Upper lobe of left lung (tissue), 6 donors: ENCODE results near the gene VPS41. TPM values are rescaled to one million over a fixed set of nuclear protein-coding genes. Genes with fewer than 3 reads are reported as not detected.

Experiments used
- ATAC-seq, 2 donors: fragments of 200-7000 bp; cut with Tn5 transposase; one replicate each; pipeline ENCODE4 v1.9.1; 2022; ENCODE audit warnings: mild to moderate bottlenecking in 2 of 2, moderate library complexity in 2 of 2; ENCODE audit not compliant: low FRiP score in 2 of 2
- DNase-seq, 2 donors: peaks; one replicate each; pipeline ENCODE4 v3.0.0-alpha.2; 2019 to 2020
- H3K27ac ChIP-seq, 4 donors: fragments of 200-600 bp; sonication (generic); one replicate each; pipeline ENCODE4 v1.5.1; 2016 to 2019
- H3K27me3 ChIP-seq, 4 donors: fragments of 200-600 bp; sonication (generic); one replicate each; pipeline ENCODE4 v1.5.1; 2017 to 2019
- H3K36me3 ChIP-seq, 4 donors: fragments of 200-600 bp; sonication (generic); one replicate each; pipeline ENCODE4 v1.5.1; 2016 to 2019
- H3K4me1 ChIP-seq, 4 donors: fragments of 200-600 bp; sonication (generic); one replicate each; pipeline ENCODE4 v1.5.1; 2018 to 2019
- H3K4me3 ChIP-seq, 4 donors: fragments of 200-600 bp; sonication (generic); one replicate each; pipeline ENCODE4 v1.5.1; 2017 to 2019; ENCODE audit warnings: mild to moderate bottlenecking in 2 of 4, moderate library complexity in 1 of 4
- H3K9me3 ChIP-seq, 4 donors: fragments of 200-600 bp; sonication (generic); one replicate each; pipeline ENCODE4 v1.5.1; 2018 to 2019
- CTCF ChIP-seq, 6 experiments: fragments of 450-650 bp in 4 of 6; fragments of 200-600 bp in 2 of 6; sonication (generic) in 2 of 6; IDR thresholded peaks; one replicate each; pipeline ENCODE4 v1.5.1; 2016 to 2019; ENCODE audit warnings: antibody characterized with exemption in 6 of 6
- EP300 ChIP-seq, 4 donors: sonication (generic); formaldehyde crosslinking; IDR thresholded peaks; one replicate each; pipeline ENCODE4 v1.5.1; 2017; ENCODE audit warnings: antibody characterized with exemption in 4 of 4, control low read depth in 2 of 4
- POLR2A ChIP-seq, 4 donors: fragments of 450-650 bp; IDR thresholded peaks; one replicate each; pipeline ENCODE4 v1.5.1; 2016 to 2017; ENCODE audit warnings: antibody characterized with exemption in 4 of 4, mild to moderate bottlenecking in 2 of 4
- POLR2AphosphoS5 ChIP-seq, 2 donors: sonication (generic); formaldehyde crosslinking; IDR thresholded peaks; one replicate each; pipeline ENCODE4 v1.5.1; 2017; ENCODE audit warnings: antibody characterized with exemption in 2 of 2
- WGBS, 2 donors: methylation state at CpG; one replicate each; pipeline ENCODE4 v1.1.5; 2017 to 2018; 5-methylcytosine and 5-hydroxymethylcytosine counted together
- total RNA-seq, 6 donors: library from RNA; depleted of rRNA in 4 of 6; stranded (reverse); fragments of >200 nt in 4 of 6; gene quantifications; one replicate each; pipeline versions ENCODE4 v1.1.0 to v1.2.1, GENCODE V29; 2016 to 2021
- donor health status: DM: no; HTN: no; CAD: no; lungs with moderate emphysema.
- donor health status: DM: no; HTN: yes; CAD: no; lungs with severe emphysema.

The VPS41 gene
- total RNA-seq, 6 donors from 2014 or later: 32.1 to 96.4 (median 48.4) TPM

DNA sequence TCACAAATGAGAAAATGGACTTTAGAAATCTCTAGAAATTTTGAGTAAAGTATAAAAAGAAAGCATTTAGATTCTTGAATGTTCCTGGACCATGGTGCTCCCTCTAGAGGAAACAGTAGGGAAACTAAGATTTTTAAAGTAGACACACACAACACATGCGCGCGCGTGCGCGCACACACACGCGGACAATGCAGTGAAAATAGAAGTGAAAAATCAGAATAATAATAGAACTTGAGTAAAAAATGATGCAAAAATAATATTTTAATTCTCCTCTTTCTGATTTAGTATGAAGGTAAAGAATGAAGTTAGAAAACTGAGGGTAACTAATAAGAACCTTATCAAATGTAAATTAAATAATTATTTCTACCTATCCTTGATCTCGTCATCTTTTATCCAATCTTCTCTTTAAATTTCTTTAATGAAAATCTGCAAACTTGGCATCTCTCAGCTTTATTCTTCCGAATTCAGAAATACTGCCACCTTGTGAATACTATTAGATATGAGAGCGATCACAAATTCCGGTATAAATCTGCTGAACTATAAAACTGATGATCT is 160.9 kb downstream of the VPS41 start:
- TF ChIP-seq CTCF (IDR thresholded peaks at IDR 0.05) (no peak), POLR2AphosphoS5 (IDR thresholded peaks at IDR 0.05) (no peak), EP300 (IDR thresholded peaks at IDR 0.05) (no peak), POLR2A (IDR thresholded peaks at IDR 0.05) (no peak)
- H3K27ac ChIP-seq: no peak overlapping the region
- no peaks in the 10 kb centered on the region for H3K9me3 ChIP-seq
- no peaks in the 10 kb centered on the region for H3K4me1 ChIP-seq
- WGBS, 2 donors: 89 to 93% methylated on average over 12 of the region's 12 CpGs
- no peaks in the 10 kb centered on the region for H3K27me3 ChIP-seq
- H3K4me3 ChIP-seq: no peak overlapping the region
- peaks cover 5 to 62% (median 12%) of the 10 kb centered on the region in 4 donors for H3K36me3 ChIP-seq
- ATAC-seq (peak in 1 of 2 donors; percentile 55), DNase-seq (peak in 1 of 2 donors; percentile 73)

GRCh38 chr7:38746438-38746837 is 162.6 kb downstream of the VPS41 start:
- TF ChIP-seq POLR2A (IDR thresholded peaks at IDR 0.05) (no peak), CTCF (IDR thresholded peaks at IDR 0.05) (no peak), POLR2AphosphoS5 (IDR thresholded peaks at IDR 0.05) (no peak), EP300 (IDR thresholded peaks at IDR 0.05) (no peak)
- peaks cover 9 to 67% (median 16%) of the 10 kb centered on the region in 4 donors for H3K36me3 ChIP-seq

DNA sequence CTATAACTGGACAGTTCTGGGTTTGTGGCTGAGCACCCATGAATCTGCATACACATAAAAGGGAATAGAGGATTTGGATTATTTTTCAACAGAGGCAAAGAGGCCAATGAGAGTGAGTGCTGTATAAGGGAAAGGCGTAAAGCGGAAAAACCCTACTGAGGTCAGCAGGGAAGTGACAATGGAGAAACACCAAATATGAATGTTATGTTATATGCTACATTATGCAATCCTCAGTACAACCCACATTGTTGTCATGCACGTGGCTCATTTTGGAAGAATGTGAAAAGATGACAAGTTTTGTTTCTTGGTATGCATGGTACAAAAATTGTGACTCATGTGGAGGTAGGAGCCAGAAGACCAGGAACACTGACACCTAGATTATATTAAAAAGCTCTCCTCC is 164.2 kb downstream of the VPS41 start:
- 79 to 80% methylated on average over 3 of the region's 3 CpGs for WGBS, 2 donors

More at GRCh38 chr7:38746438-38746837, 162.6 kb downstream of the VPS41 start:
- H3K27me3 ChIP-seq: no peaks in the 10 kb centered on the region
- no peak for DNase-seq
- ATAC-seq: no peak
- H3K4me3 ChIP-seq: no peak overlapping the region
- no peak overlapping the region for H3K27ac ChIP-seq
- H3K9me3 ChIP-seq: no peaks in the 10 kb centered on the region
- 85 to 91% methylated on average over 7 of the region's 7 CpGs for WGBS, 2 donors
- H3K4me1 ChIP-seq: no peaks in the 10 kb centered on the region

DNA sequence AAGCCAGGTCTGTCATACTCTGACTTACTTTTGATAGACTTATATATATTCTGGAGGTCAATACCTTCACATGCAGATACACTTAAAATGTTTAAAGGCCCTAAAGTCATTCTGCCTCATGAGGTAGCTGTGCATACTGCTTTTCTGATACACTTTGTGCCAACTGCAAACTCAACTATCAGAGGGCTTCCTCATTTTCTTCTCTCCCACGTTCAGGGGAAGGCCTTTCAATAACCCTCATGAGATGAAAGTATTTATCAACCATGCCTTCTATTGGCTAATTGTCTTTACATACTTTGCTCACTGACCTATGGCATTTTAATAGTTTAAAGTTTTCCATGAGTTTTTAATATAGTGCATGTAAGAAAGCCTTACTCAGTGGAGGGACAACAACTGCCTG is 165.1 kb downstream of the VPS41 start:
- Histone ChIP-seq H3K36me3 (peaks cover 13 to 76% (median 17%) of the 10 kb centered on the region in 4 donors), H3K4me3 (no peak overlapping the region), H3K27ac (no peak overlapping the region), H3K27me3 (no peaks in the 10 kb centered on the region), H3K9me3 (no peaks in the 10 kb centered on the region), H3K4me1 (no peaks in the 10 kb centered on the region)
- WGBS, 2 donors: 56 to 63% methylated on average over 1 of the region's 1 CpG
- DNase-seq: no peak
- no peak for TF ChIP-seq EP300 (IDR thresholded peaks at IDR 0.05)
- TF ChIP-seq POLR2AphosphoS5 (IDR thresholded peaks at IDR 0.05): no peak
- TF ChIP-seq CTCF (IDR thresholded peaks at IDR 0.05): no peak
- TF ChIP-seq POLR2A (IDR thresholded peaks at IDR 0.05): no peak
- ATAC-seq: no peak

More for the DNA sequence above, 164.2 kb downstream of the VPS41 start:
- H3K4me1 ChIP-seq: no peaks in the 10 kb centered on the region
- ATAC-seq: no peak
- H3K9me3 ChIP-seq: no peaks in the 10 kb centered on the region
- H3K27ac ChIP-seq: no peak overlapping the region
- peaks cover 13 to 73% (median 17%) of the 10 kb centered on the region in 4 donors for H3K36me3 ChIP-seq
- no peak for DNase-seq
- no peak overlapping the region for H3K4me3 ChIP-seq
- TF ChIP-seq POLR2AphosphoS5 (IDR thresholded peaks at IDR 0.05): peak in 1 of 2 donors; percentile 25
- TF ChIP-seq CTCF (IDR thresholded peaks at IDR 0.05): no peak
- no peaks in the 10 kb centered on the region for H3K27me3 ChIP-seq

- peaks cover 12 to 62% (median 18%) of the 10 kb centered on the region in 4 donors for H3K36me3 ChIP-seq
- DNase-seq: no peak
- no peak for ATAC-seq
These were observed 168.9 kb downstream of the VPS41 start for GRCh38 chr7:38740041-38740440.

More at GRCh38 chr7:38740041-38740440, 168.9 kb downstream of the VPS41 start:
- WGBS, 2 donors: 89 to 97% methylated on average over 4 of the region's 4 CpGs
- H3K27me3 ChIP-seq: no peaks in the 10 kb centered on the region
- H3K9me3 ChIP-seq: no peaks in the 10 kb centered on the region
- no peaks in the 10 kb centered on the region for H3K4me1 ChIP-seq
- H3K27ac ChIP-seq: no peak overlapping the region
- no peak overlapping the region for H3K4me3 ChIP-seq
- no peak for TF ChIP-seq POLR2AphosphoS5 (IDR thresholded peaks at IDR 0.05)
- TF ChIP-seq CTCF (IDR thresholded peaks at IDR 0.05): no peak
- TF ChIP-seq POLR2A (IDR thresholded peaks at IDR 0.05): no peak
- TF ChIP-seq EP300 (IDR thresholded peaks at IDR 0.05): no peak
